ENCODE results near the gene DSCAML1.

DNA sequence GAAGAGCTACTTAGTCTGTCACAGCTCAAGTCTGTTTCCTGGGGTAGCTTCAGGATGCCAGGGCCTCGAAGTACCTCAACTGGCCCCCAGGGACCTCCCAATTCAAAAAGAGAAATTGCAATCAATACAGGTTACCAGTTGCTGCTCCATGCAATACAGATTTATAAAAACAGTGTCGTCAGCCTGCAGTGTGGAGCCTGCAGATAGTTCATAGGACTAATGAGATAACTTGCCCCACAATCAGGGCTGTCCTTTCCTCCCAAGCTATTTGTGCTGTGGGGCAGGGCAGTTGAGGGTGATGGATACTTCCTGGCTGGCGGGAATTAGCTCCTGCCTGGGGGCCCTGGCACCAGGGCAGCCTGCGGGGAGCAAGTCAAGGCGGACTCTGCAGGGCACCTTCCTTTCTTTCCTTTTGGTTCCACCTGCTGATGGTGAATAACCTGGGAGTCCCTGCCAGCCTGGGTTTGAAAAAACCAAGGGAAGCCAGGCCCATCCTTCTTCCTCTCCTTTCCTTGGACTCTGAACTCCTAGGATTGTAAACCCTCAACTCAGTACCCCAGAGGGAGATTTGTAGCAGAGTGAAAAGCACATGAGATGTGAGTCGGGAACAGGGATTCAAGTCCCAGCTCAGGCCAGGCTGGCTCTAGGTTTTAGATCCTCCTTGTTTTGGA lies 252.8 kb downstream of the DSCAML1 start:
- TF ChIP-seq CTCF (IDR thresholded peaks at IDR 0.05): no peak
- no peak for TF ChIP-seq POLR2A (IDR thresholded peaks at IDR 0.05)
